ENCODE data around the gene EMID1. TPM values are rescaled to one million over a fixed set of nuclear protein-coding genes. Genes with fewer than 3 reads are reported as not detected.

Gene EMID1
- total and polyA plus RNA-seq, 4 donors = 10.3 to 24.4 (median 14.9) TPM

GRCh38 chr22:29167032-29167911, 38.4 kb upstream of the EMID1 start:
- H3K36me3 ChIP-seq (ENCODE audit: control insufficient read depth, insufficient read depth, low read length) = no peaks in the 10 kb centered on the region
- H3K9me3 ChIP-seq (ENCODE audit: control insufficient read depth, insufficient read depth, low read length) = no peaks in the 10 kb centered on the region
- H3K4me1 ChIP-seq (ENCODE audit: control insufficient read depth, insufficient read depth, low read length) = peaks cover 5% of the 10 kb centered on the region
- WGBS (ENCODE audit: insufficient coverage) = 92% methylated on average over 14 of the region's 22 CpGs
- no peak overlapping the region for H3K4me3 ChIP-seq (ENCODE audit: low read depth, low read length)
- no peaks in the 10 kb centered on the region for H3K27me3 ChIP-seq (ENCODE audit: control insufficient read depth, insufficient read depth, low read length)
- no peak overlapping the region for H3K27ac ChIP-seq (ENCODE audit: low read depth, low read length)
- no peak for DNase-seq (ENCODE audit: low read depth in 4 of 6, low spot score in 6 of 6)

- H3K4me1 ChIP-seq (ENCODE audit: control insufficient read depth, insufficient read depth, low read length) = peaks cover 5% of the 10 kb centered on the region
- no peak overlapping the region for H3K27ac ChIP-seq (ENCODE audit: low read depth, low read length)
- H3K4me3 ChIP-seq (ENCODE audit: low read depth, low read length) = no peak overlapping the region
- WGBS (ENCODE audit: insufficient coverage) = 86% methylated on average over 9 of the region's 10 CpGs
- H3K27me3 ChIP-seq (ENCODE audit: control insufficient read depth, insufficient read depth, low read length) = no peaks in the 10 kb centered on the region
- no peak for DNase-seq (ENCODE audit: low read depth in 4 of 6, low spot score in 6 of 6)
- peaks cover 2% of the 10 kb centered on the region for H3K9me3 ChIP-seq (ENCODE audit: control insufficient read depth, insufficient read depth, low read length)
- no peaks in the 10 kb centered on the region for H3K36me3 ChIP-seq (ENCODE audit: control insufficient read depth, insufficient read depth, low read length)
These were observed 34.0 kb upstream of the EMID1 start for GRCh38 chr22:29171721-29172120.

- peaks cover 2% of the 10 kb centered on the region for H3K9me3 ChIP-seq (ENCODE audit: control insufficient read depth, insufficient read depth, low read length)
- peaks cover 5% of the 10 kb centered on the region for H3K4me1 ChIP-seq (ENCODE audit: control insufficient read depth, insufficient read depth, low read length)
- no peak overlapping the region for H3K27ac ChIP-seq (ENCODE audit: low read depth, low read length)
- DNase-seq (ENCODE audit: low read depth in 4 of 6, low spot score in 6 of 6) = no peak
- no peaks in the 10 kb centered on the region for H3K36me3 ChIP-seq (ENCODE audit: control insufficient read depth, insufficient read depth, low read length)
- no peak overlapping the region for H3K4me3 ChIP-seq (ENCODE audit: low read depth, low read length)
- H3K27me3 ChIP-seq (ENCODE audit: control insufficient read depth, insufficient read depth, low read length) = no peaks in the 10 kb centered on the region
- 95% methylated on average over 6 of the region's 6 CpGs for WGBS (ENCODE audit: insufficient coverage)
These were observed 33.5 kb upstream of the EMID1 start for GRCh38 chr22:29172216-29172615.

GRCh38 chr22:29175312-29175835, 30.3 kb upstream of the EMID1 start:
- no peak for DNase-seq (ENCODE audit: low read depth in 4 of 6, low spot score in 6 of 6)
- Histone ChIP-seq H3K27me3 (ENCODE audit: control insufficient read depth, insufficient read depth, low read length) (no peaks in the 10 kb centered on the region), H3K36me3 (ENCODE audit: control insufficient read depth, insufficient read depth, low read length) (no peaks in the 10 kb centered on the region), H3K4me3 (ENCODE audit: low read depth, low read length) (no peak overlapping the region), H3K27ac (ENCODE audit: low read depth, low read length) (no peak overlapping the region), H3K9me3 (ENCODE audit: control insufficient read depth, insufficient read depth, low read length) (peaks cover 2% of the 10 kb centered on the region), H3K4me1 (ENCODE audit: control insufficient read depth, insufficient read depth, low read length) (no peaks in the 10 kb centered on the region)
- no CpG with 5 or more reads among the region's 1 CpG for WGBS (ENCODE audit: insufficient coverage)

DNA sequence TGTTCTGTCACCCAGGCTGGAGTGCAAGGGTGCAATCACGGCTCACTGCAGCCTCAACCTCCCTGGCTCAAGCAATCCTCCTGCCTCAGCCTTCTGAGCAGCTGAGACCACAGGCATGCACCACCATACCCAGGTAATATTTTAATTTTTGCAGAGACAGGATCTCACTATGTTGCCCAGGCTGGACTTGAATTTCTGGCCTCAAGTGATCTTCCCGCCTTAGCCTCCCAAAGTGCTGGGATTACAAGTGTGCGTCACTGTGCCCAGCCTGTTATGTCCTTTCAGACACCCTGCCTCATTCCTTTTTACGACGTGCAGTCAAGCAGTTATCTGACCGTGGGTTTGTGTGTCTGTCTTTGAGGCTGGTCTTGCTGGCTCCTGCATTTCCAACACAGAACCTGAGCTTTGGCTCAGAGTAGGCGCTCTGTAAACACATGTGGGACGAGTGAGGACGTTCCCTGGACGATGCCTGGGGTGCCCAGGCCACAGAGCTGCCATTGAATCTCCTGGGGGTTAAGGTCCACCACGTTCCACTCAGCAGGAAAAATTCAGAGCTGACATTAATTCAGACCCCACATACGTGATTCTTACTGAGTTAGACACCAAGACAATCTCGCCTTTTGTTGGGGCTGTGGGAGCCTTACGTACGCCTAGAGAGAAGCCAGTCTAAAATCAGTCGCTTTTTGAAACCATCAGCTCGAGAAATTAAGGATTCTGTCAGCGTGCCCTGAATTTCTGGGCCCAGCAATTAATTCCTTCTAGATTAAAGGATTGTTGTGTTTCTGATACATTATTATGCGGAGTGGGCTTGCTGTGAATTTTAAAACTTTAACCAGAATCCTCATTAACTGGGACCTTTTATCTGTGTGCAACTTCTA, 21.5 kb upstream of the EMID1 start:
- Histone ChIP-seq H3K36me3 (ENCODE audit: control insufficient read depth, insufficient read depth, low read length) (no peaks in the 10 kb centered on the region), H3K4me1 (ENCODE audit: control insufficient read depth, insufficient read depth, low read length) (peaks cover 22% of the 10 kb centered on the region), H3K27ac (ENCODE audit: low read depth, low read length) (peak overlapping the region; percentile 43), H3K9me3 (ENCODE audit: control insufficient read depth, insufficient read depth, low read length) (no peaks in the 10 kb centered on the region), H3K4me3 (ENCODE audit: low read depth, low read length) (no peak overlapping the region), H3K27me3 (ENCODE audit: control insufficient read depth, insufficient read depth, low read length) (no peaks in the 10 kb centered on the region)
- DNase-seq (ENCODE audit: low read depth in 4 of 6, low spot score in 6 of 6) = peak in 2 of 6 donors; percentile 51 to 78
- 40% methylated on average over 14 of the region's 19 CpGs for WGBS (ENCODE audit: insufficient coverage)

DNA sequence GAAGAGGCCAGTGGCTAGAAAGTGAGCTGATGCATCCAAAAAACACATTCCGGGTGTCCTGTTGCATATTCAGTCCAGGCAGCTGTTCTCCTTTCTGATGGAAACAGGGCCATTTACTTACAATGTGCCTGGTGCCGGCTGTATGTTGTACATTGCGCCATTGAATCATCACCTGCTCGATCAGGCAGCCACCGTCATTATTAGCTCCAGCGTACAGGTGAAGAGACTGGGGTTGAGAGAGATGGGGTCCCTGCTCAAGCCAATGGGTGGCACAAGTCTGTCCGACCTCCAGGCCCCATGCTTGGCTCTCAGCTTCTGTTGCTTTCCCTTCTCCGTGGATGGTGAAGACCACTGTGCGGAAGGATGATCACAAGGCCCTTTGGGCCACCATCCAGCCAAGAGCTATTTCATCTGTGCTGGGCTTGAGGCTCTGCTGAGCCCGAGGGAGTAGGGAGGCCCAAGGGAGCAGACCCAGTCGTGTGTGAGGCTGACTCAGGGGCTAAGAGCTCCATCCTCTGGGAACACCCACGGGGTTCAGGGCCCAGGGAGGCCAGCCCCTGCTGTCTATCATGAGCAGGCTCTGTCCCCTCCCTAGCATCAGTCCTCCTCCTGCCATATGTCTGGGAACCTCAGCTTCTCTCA, 20.7 kb upstream of the EMID1 start:
- DNase-seq (ENCODE audit: low read depth in 4 of 6, low spot score in 6 of 6) = peak in 1 of 6 donors; percentile 46
- H3K36me3 ChIP-seq (ENCODE audit: control insufficient read depth, insufficient read depth, low read length) = no peaks in the 10 kb centered on the region
- WGBS (ENCODE audit: insufficient coverage) = 44% methylated on average over 12 of the region's 12 CpGs
- peak overlapping the region; percentile 43 for H3K27ac ChIP-seq (ENCODE audit: low read depth, low read length)
- H3K9me3 ChIP-seq (ENCODE audit: control insufficient read depth, insufficient read depth, low read length) = no peaks in the 10 kb centered on the region
- peaks cover 22% of the 10 kb centered on the region for H3K4me1 ChIP-seq (ENCODE audit: control insufficient read depth, insufficient read depth, low read length)
- H3K27me3 ChIP-seq (ENCODE audit: control insufficient read depth, insufficient read depth, low read length) = no peaks in the 10 kb centered on the region
- no peak overlapping the region for H3K4me3 ChIP-seq (ENCODE audit: low read depth, low read length)

DNA sequence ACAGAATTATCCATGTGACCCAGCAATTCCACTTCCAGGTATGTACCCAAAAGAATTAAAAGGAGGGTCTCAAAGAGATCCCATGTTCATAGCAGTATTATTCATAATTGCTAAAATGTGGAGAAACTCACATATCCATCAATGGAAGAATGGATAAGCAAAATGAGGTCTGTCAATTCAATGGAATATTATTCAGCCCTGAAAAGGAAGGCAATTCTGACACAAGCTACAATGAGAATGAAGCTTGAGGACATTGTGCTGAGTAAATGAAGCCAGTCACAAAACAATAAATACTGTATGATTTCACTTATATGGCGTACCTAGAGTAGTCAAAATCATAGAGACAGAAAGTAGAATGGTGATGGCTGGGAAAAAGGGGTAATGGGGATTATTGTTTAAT, 19.4 kb upstream of the EMID1 start:
- DNase-seq (ENCODE audit: low read depth in 4 of 6, low spot score in 6 of 6) = no peak
- WGBS (ENCODE audit: insufficient coverage) = no CpG with 5 or more reads among the region's 1 CpG
- Histone ChIP-seq H3K36me3 (ENCODE audit: control insufficient read depth, insufficient read depth, low read length) (no peaks in the 10 kb centered on the region), H3K4me3 (ENCODE audit: low read depth, low read length) (no peak overlapping the region), H3K27ac (ENCODE audit: low read depth, low read length) (no peak overlapping the region), H3K9me3 (ENCODE audit: control insufficient read depth, insufficient read depth, low read length) (no peaks in the 10 kb centered on the region), H3K27me3 (ENCODE audit: control insufficient read depth, insufficient read depth, low read length) (no peaks in the 10 kb centered on the region), H3K4me1 (ENCODE audit: control insufficient read depth, insufficient read depth, low read length) (peaks cover 22% of the 10 kb centered on the region)

GRCh38 chr22:29187831-29188230, 17.9 kb upstream of the EMID1 start:
- Histone ChIP-seq H3K4me1 (ENCODE audit: control insufficient read depth, insufficient read depth, low read length) (peaks cover 22% of the 10 kb centered on the region), H3K27me3 (ENCODE audit: control insufficient read depth, insufficient read depth, low read length) (no peaks in the 10 kb centered on the region), H3K27ac (ENCODE audit: low read depth, low read length) (no peak overlapping the region), H3K9me3 (ENCODE audit: control insufficient read depth, insufficient read depth, low read length) (no peaks in the 10 kb centered on the region), H3K36me3 (ENCODE audit: control insufficient read depth, insufficient read depth, low read length) (no peaks in the 10 kb centered on the region), H3K4me3 (ENCODE audit: low read depth, low read length) (no peak overlapping the region)
- 41% methylated on average over 6 of the region's 7 CpGs for WGBS (ENCODE audit: insufficient coverage)
- no peak for DNase-seq (ENCODE audit: low read depth in 4 of 6, low spot score in 6 of 6)

DNA sequence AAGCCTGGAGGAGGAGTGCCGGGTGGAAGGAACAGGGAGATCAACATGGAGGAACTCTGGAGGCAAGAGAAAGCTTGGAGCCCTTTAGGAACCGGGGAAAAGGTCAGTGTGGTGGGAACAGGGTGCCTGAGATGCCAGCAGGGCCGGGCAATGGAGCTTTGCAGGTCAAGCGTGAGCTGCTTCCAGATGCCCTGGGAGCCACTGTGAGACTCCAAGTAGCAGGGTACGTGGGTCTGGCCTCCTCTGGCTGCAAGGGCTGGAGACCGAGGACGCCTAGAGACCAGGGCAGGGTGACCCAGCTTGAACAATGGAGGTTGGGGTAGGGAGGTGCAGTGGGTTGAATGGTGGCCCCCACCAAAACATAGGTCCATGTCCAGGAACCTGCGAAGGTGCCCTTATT, 15.6 kb upstream of the EMID1 start:
- WGBS (ENCODE audit: insufficient coverage) = 87% methylated on average over 8 of the region's 8 CpGs
- no peak for DNase-seq (ENCODE audit: low read depth in 4 of 6, low spot score in 6 of 6)
- Histone ChIP-seq H3K27ac (ENCODE audit: low read depth, low read length) (no peak overlapping the region), H3K4me3 (ENCODE audit: low read depth, low read length) (no peak overlapping the region), H3K4me1 (ENCODE audit: control insufficient read depth, insufficient read depth, low read length) (peaks cover 14% of the 10 kb centered on the region), H3K9me3 (ENCODE audit: control insufficient read depth, insufficient read depth, low read length) (no peaks in the 10 kb centered on the region), H3K36me3 (ENCODE audit: control insufficient read depth, insufficient read depth, low read length) (no peaks in the 10 kb centered on the region), H3K27me3 (ENCODE audit: control insufficient read depth, insufficient read depth, low read length) (no peaks in the 10 kb centered on the region)
